Right lobe of liver (tissue), 6 donors: ENCODE measurements around the gene ZC3HAV1. TPM values are rescaled to one million over a fixed set of nuclear protein-coding genes. Genes with fewer than 3 reads are reported as not detected.

ENCODE experiments used
- ATAC-seq, 4 donors: fragments of 200-7000 bp; cut with Tn5 transposase; one replicate each; pipeline ENCODE4 v1.9.1; 2020; ENCODE audit warnings: mild to moderate bottlenecking in 4 of 4, moderate library complexity in 4 of 4
- DNase-seq, 3 donors: peaks; one replicate each; pipeline ENCODE4 v3.0.0-alpha.2; 2020
- H3K27ac ChIP-seq, 3 donors: fragments of 200-600 bp; one replicate each; pipeline ENCODE4 v1.8.0; 2022
- H3K27me3 ChIP-seq, 2 donors: fragments of 200-600 bp; one replicate each; pipeline ENCODE4 v1.8.0; 2022
- H3K36me3 ChIP-seq, 4 donors: fragments of 200-600 bp; sonication (generic) in 1 of 4; one replicate each; pipeline versions ENCODE4 v1.5.1 to v1.8.0; 2017 to 2022; ENCODE audit warnings: control low read depth in 1 of 4
- H3K4me1 ChIP-seq, 4 donors: fragments of 200-600 bp; sonication (generic) in 1 of 4; one replicate each; pipeline versions ENCODE4 v1.5.1 to v1.8.0; 2017 to 2022; ENCODE audit warnings: control low read depth in 1 of 4
- H3K4me3 ChIP-seq, 3 donors: fragments of 200-600 bp; one replicate each; pipeline ENCODE4 v1.8.0; 2022
- H3K9me3 ChIP-seq, 4 donors: fragments of 200-600 bp; sonication (generic) in 1 of 4; one replicate each; pipeline versions ENCODE4 v1.5.1 to v1.8.0; 2017 to 2022; ENCODE audit warnings: control low read depth in 1 of 4
- POLR2A ChIP-seq: fragments of 450-650 bp; IDR thresholded peaks from one replicate; pipeline ENCODE4 v1.6.1; 2017; ENCODE audit warnings: antibody characterized with exemption, mild to moderate bottlenecking
- WGBS: methylation state at CpG from one replicate; pipeline ENCODE4 v1.1.6; 2018; ENCODE audit warnings: low coverage, low lambda C conversion rate; ENCODE audit not compliant: insufficient coverage; ENCODE audit errors: missing lambda C conversion rate; 5-methylcytosine and 5-hydroxymethylcytosine counted together
- intact Hi-C, 2 donors: fragments of 100-400 bp; cut with DNase I; formaldehyde crosslinking; loops; one replicate each; pipeline versions ENCODE4 v1.11.2 to v1.14.1; 2022
- total RNA-seq, 6 experiments: library from RNA; depleted of rRNA in 2 of 6; stranded (reverse); fragments of >200 nt in 2 of 6; fragmentation: NEBNext Ultra II Directional in 3 of 6; extraction: Animal tissue kit (Norgen Biotek cat#: 25700) in 3 of 6; gene quantifications; one replicate each; pipeline versions ENCODE4 v1.1.0 to v1.2.4, GENCODE V29; 2016 to 2023
- TF ChIP-seq, protein P1 (sequence below), 4 donors: fragments of 200-600 bp in 3 of 4; fragments of 450-650 bp in 1 of 4; IDR thresholded peaks; one replicate each; pipeline versions ENCODE4 v1.5.1 to v1.8.0; 2016 to 2022; ENCODE audit warnings: antibody characterized with exemption in 4 of 4, mild to moderate bottlenecking in 2 of 4
- donor health status: DM: no; HTN: yes; CAD: no.
- donor health status: DM: no; HTN: no; CAD: no.
- donor health status: DM: no; HTN: no; CAD: no.
- donor health status: DM: no; HTN: yes; CAD: no.
- donor health status: DM: no; HTN: yes; CAD: no.

Gene ZC3HAV1
- total RNA-seq, 6 experiments from 2014 or later: 12.3 to 20.6 (median 17.7) TPM

DNA sequence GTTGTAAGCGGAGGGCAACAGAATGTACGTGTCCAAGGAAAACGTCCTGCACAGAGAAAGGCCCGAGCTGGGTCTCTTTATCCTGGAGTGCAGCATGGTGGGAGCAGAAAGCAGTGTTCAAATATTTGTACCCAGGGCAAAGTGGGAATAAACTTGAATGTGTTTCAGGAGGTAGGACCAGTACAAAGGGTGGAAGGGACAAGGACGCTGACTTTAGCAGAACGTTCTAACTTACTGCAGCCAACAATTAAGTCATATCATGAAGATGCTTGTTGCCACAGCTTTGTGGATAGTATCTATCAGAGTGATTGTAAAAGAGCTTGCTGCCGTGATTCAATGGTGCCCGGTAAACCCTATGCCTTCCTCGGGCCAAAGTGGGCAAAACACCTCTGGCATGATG lies 43.2 kb downstream of the ZC3HAV1 start:
- H3K36me3 ChIP-seq: peaks cover 0 to 54% (median 15%) of the 10 kb centered on the region in 4 donors

DNA sequence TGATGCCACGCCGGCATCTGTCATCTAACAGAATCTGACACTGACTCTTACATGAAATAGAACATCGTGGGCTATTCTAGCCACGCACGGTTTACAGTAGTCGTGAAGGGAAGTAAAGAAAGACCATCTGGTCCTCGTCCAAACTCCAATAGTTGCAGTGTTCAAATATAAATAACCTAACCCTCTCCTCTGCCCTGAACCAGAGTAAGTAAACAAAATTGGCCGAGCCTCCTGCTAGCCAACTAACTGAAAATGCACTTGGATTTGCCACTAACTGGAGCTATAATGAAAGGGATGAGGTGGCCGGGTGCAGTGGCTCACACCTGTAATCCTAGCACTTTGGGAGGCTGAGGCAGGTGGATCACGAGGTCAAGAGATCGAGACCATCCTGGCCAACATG lies 44.2 kb downstream of the ZC3HAV1 start:
- peak overlapping the region in 1 of 3 donors; percentile 39 for H3K27ac ChIP-seq
- no peaks in the 10 kb centered on the region for H3K9me3 ChIP-seq
- 32% methylated on average over 11 of the region's 11 CpGs for WGBS
- H3K4me1 ChIP-seq: peaks cover 0 to 26% (median 9%) of the 10 kb centered on the region in 4 donors
- H3K36me3 ChIP-seq: peaks cover 0 to 59% (median 20%) of the 10 kb centered on the region in 4 donors
- no peaks in the 10 kb centered on the region for H3K27me3 ChIP-seq
- intact Hi-C loops: loop anchor here in 1 of 2 donors (10.0 kb wide), 1 partner anchor 51 kb away; no protein-coding TSS in a partner anchor
- H3K4me3 ChIP-seq: no peak overlapping the region
- DNase-seq (peak in 1 of 3 donors; percentile 60), ATAC-seq (peak; percentile 84 to 87 (median 86))
- no peak for TF ChIP-seq POLR2A
- TF ChIP-seq, protein P1, sequence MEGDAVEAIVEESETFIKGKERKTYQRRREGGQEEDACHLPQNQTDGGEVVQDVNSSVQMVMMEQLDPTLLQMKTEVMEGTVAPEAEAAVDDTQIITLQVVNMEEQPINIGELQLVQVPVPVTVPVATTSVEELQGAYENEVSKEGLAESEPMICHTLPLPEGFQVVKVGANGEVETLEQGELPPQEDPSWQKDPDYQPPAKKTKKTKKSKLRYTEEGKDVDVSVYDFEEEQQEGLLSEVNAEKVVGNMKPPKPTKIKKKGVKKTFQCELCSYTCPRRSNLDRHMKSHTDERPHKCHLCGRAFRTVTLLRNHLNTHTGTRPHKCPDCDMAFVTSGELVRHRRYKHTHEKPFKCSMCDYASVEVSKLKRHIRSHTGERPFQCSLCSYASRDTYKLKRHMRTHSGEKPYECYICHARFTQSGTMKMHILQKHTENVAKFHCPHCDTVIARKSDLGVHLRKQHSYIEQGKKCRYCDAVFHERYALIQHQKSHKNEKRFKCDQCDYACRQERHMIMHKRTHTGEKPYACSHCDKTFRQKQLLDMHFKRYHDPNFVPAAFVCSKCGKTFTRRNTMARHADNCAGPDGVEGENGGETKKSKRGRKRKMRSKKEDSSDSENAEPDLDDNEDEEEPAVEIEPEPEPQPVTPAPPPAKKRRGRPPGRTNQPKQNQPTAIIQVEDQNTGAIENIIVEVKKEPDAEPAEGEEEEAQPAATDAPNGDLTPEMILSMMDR (IDR thresholded peaks at IDR 0.05): no peak

More for the DNA sequence above, 43.2 kb downstream of the ZC3HAV1 start:
- peaks cover 0 to 26% (median 9%) of the 10 kb centered on the region in 4 donors for H3K4me1 ChIP-seq
- no peaks in the 10 kb centered on the region for H3K27me3 ChIP-seq
- no peaks in the 10 kb centered on the region for H3K9me3 ChIP-seq
- H3K4me3 ChIP-seq: no peak overlapping the region
- DNase-seq (peak in 1 of 3 donors; percentile 65), ATAC-seq (peak; percentile 70 to 80 (median 73))
- TF ChIP-seq, protein P1 (IDR thresholded peaks at IDR 0.05): no peak
- no peak for TF ChIP-seq POLR2A
- H3K27ac ChIP-seq: peak overlapping the region in 1 of 3 donors; percentile 39
- 38% methylated on average over 9 of the region's 9 CpGs for WGBS
- intact Hi-C loops: loop anchor here in 1 of 2 donors (10.0 kb wide), 1 partner anchor 52 kb away; no protein-coding TSS in a partner anchor

DNA sequence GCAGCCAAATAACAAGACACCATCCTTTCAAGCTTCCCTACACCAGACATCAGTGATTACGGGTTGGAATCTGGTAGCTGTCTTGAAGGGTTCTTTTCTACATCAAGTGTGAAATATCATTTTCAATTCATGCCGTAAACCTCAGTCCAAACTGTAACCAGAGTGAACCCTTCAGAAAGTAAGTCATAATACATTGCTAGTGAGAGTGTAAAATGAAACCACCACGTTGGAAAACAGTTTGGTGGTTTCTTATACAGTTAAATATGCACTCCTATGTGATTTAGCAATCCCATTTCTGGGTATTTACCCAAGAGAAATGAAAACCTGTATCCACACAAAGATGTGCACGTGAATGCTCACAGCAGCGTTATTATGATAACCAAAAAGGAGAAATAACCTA lies 48.1 kb downstream of the ZC3HAV1 start:
- peaks cover 0 to 56% (median 14%) of the 10 kb centered on the region in 4 donors for H3K36me3 ChIP-seq
- intact Hi-C loops: loop anchor here in 1 of 2 donors (10.0 kb wide), 1 partner anchor 47 kb away; no protein-coding TSS in a partner anchor
- peaks cover 0 to 19% (median 4%) of the 10 kb centered on the region in 4 donors for H3K4me1 ChIP-seq
- no peak for ATAC-seq
- no peak overlapping the region for H3K4me3 ChIP-seq
- H3K27ac ChIP-seq: no peak overlapping the region
- WGBS: 87% methylated on average over 5 of the region's 5 CpGs
- TF ChIP-seq POLR2A: no peak
- TF ChIP-seq, protein P1 (IDR thresholded peaks at IDR 0.05): no peak
- no peak for DNase-seq
- H3K27me3 ChIP-seq: no peaks in the 10 kb centered on the region
- H3K9me3 ChIP-seq: no peaks in the 10 kb centered on the region

DNA sequence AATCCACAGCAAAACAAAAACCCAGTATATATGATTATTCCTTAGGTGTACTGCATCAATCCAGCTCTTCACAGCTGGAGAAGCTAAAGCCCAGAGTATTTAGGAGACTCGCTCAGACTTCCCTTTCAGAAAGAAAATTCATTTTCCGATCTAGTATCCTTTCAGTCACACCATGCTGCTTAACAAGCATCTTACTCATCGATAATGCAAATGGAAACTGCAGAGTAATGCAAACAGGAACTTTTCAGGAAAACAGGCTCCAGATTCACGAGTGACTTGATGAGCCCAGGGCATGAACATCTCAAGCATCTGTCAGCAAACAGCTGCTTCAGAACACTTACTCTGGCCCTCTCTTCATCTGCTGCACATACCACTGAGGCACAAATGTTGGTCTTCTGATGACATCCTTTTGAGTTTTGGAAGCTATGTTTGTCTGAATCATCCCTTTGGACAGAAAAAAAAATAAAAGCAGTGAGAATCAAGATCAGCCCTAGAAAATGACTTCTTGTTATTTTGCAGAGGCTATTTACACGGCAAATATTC lies 48.8 kb downstream of the ZC3HAV1 start:
- intact Hi-C loops: loop anchor here in 1 of 2 donors (10.0 kb wide), 1 partner anchor 46 kb away; no protein-coding TSS in a partner anchor

More for the DNA sequence above, 48.8 kb downstream of the ZC3HAV1 start:
- no peak for TF ChIP-seq POLR2A
- TF ChIP-seq, protein P1 (IDR thresholded peaks at IDR 0.05): no peak
- Histone ChIP-seq H3K27me3 (no peaks in the 10 kb centered on the region), H3K4me1 (peaks cover 0 to 12% (median 2%) of the 10 kb centered on the region in 4 donors), H3K36me3 (peaks cover 0 to 56% (median 14%) of the 10 kb centered on the region in 4 donors), H3K4me3 (no peak overlapping the region), H3K9me3 (no peaks in the 10 kb centered on the region), H3K27ac (no peak overlapping the region)
- 65% methylated on average over 5 of the region's 5 CpGs for WGBS
- no peak for ATAC-seq
- DNase-seq: no peak
